ENCODE data around the gene DMAP1. TPM values are rescaled to one million over a fixed set of nuclear protein-coding genes. Genes with fewer than 3 reads are reported as not detected.

DMAP1 gene
- total RNA-seq, 1 donor from 2014 or later, result 42.0 TPM

- intact Hi-C loops (cut with micrococcal nuclease), result no loop called here
These were observed 38.9 kb downstream of the DMAP1 start for GRCh38 chr1:44251989-44252671.

GRCh38 chr1:44254392-44254910 lies 41.2 kb downstream of the DMAP1 start:
- intact Hi-C loops (cut with micrococcal nuclease), result no loop called here

GRCh38 chr1:44256762-44257554 lies 43.7 kb downstream of the DMAP1 start:
- intact Hi-C loops (cut with micrococcal nuclease), result no loop called here

- intact Hi-C loops (cut with micrococcal nuclease), result no loop called here
These were observed 45.8 kb downstream of the DMAP1 start for GRCh38 chr1:44259090-44259489.

GRCh38 chr1:44260792-44261170 lies 47.5 kb downstream of the DMAP1 start:
- intact Hi-C loops (cut with micrococcal nuclease), result no loop called here

- intact Hi-C loops (cut with micrococcal nuclease), result no loop called here
These were observed 48.0 kb downstream of the DMAP1 start for GRCh38 chr1:44261171-44261817.

GRCh38 chr1:44261962-44262361 lies 48.7 kb downstream of the DMAP1 start:
- intact Hi-C loops (cut with micrococcal nuclease), result no loop called here

- intact Hi-C loops (cut with micrococcal nuclease), result no loop called here
These were observed 49.1 kb downstream of the DMAP1 start for GRCh38 chr1:44262414-44262813.

- intact Hi-C loops (cut with micrococcal nuclease), result no loop called here
These were observed 49.7 kb downstream of the DMAP1 start for GRCh38 chr1:44262816-44263567.

GRCh38 chr1:44263568-44264450 lies 50.5 kb downstream of the DMAP1 start:
- intact Hi-C loops (cut with micrococcal nuclease), result no loop called here

GRCh38 chr1:44264451-44264771 lies 51.1 kb downstream of the DMAP1 start:
- intact Hi-C loops (cut with micrococcal nuclease), result no loop called here

- intact Hi-C loops (cut with micrococcal nuclease), result no loop called here
These were observed 52.5 kb downstream of the DMAP1 start for GRCh38 chr1:44265656-44266358.

GRCh38 chr1:44266400-44267344 lies 53.4 kb downstream of the DMAP1 start:
- intact Hi-C loops (cut with micrococcal nuclease), result no loop called here

GRCh38 chr1:44267438-44267837 lies 54.2 kb downstream of the DMAP1 start:
- intact Hi-C loops (cut with micrococcal nuclease), result no loop called here

GRCh38 chr1:44268054-44268453 lies 54.8 kb downstream of the DMAP1 start:
- intact Hi-C loops (cut with micrococcal nuclease), result no loop called here
